ENCODE measurements around the gene ZNF853.
"Not testable (repeated sequence)": the region's sequence is repeated elsewhere in the genome, so short reads cannot be mapped to it uniquely, and the experiment has no call there.

The ZNF853 gene

GRCh38 chr7:6606866-6607583 lies 8.4 kb upstream of the ZNF853 start:
- DNase-seq = no peak

- DNase-seq = no peak
Observed at GRCh38 chr7:6607651-6608051, 7.8 kb upstream of the ZNF853 start.

- DNase-seq = no peak
Observed at GRCh38 chr7:6608081-6608480, 7.3 kb upstream of the ZNF853 start.

GRCh38 chr7:6608794-6609193 lies 6.6 kb upstream of the ZNF853 start:
- DNase-seq = no peak

GRCh38 chr7:6612819-6613218 lies 2.6 kb upstream of the ZNF853 start:
- no peak for DNase-seq

- DNase-seq = no peak
Observed at GRCh38 chr7:6613706-6614105, 1.7 kb upstream of the ZNF853 start.

- no peak for DNase-seq
Observed at GRCh38 chr7:6615723-6616555, 529 bp downstream of the ZNF853 start.

GRCh38 chr7:6616854-6617643 lies 1.6 kb downstream of the ZNF853 start:
- DNase-seq = no peak

GRCh38 chr7:6618621-6619020 lies 3.2 kb downstream of the ZNF853 start:
- DNase-seq = no peak

- no peak for DNase-seq
Observed at GRCh38 chr7:6619961-6620360, 4.6 kb downstream of the ZNF853 start.

GRCh38 chr7:6621195-6622133 lies 6.1 kb downstream of the ZNF853 start:
- no peak for DNase-seq

GRCh38 chr7:6622134-6622710 lies 6.8 kb downstream of the ZNF853 start:
- DNase-seq = no peak

GRCh38 chr7:6623589-6624245 lies 8.3 kb downstream of the ZNF853 start:
- no peak for DNase-seq

- DNase-seq = no peak
Observed at GRCh38 chr7:6624246-6624611, 8.8 kb downstream of the ZNF853 start.

GRCh38 chr7:6628045-6628444 lies 12.6 kb downstream of the ZNF853 start:
- DNase-seq = no peak

- DNase-seq = no peak
Observed at GRCh38 chr7:6630007-6630849, 14.8 kb downstream of the ZNF853 start.

GRCh38 chr7:6631605-6632004 lies 16.2 kb downstream of the ZNF853 start:
- DNase-seq = no peak

- DNase-seq = no peak
Observed at GRCh38 chr7:6634021-6634420, 18.6 kb downstream of the ZNF853 start.

- DNase-seq = not testable (repeated sequence)
Observed at GRCh38 chr7:6634971-6635370, 19.6 kb downstream of the ZNF853 start.

Data from activated gamma-delta T cell (primary cell).